Measurements from ENCODE around the gene CREBRF. TPM values are rescaled to one million over a fixed set of nuclear protein-coding genes. Genes with fewer than 3 reads are reported as not detected.
"Not testable (repeated sequence)": the region's sequence is repeated elsewhere in the genome, so short reads cannot be mapped to it uniquely, and the experiment has no call there.

CREBRF gene, protein sequence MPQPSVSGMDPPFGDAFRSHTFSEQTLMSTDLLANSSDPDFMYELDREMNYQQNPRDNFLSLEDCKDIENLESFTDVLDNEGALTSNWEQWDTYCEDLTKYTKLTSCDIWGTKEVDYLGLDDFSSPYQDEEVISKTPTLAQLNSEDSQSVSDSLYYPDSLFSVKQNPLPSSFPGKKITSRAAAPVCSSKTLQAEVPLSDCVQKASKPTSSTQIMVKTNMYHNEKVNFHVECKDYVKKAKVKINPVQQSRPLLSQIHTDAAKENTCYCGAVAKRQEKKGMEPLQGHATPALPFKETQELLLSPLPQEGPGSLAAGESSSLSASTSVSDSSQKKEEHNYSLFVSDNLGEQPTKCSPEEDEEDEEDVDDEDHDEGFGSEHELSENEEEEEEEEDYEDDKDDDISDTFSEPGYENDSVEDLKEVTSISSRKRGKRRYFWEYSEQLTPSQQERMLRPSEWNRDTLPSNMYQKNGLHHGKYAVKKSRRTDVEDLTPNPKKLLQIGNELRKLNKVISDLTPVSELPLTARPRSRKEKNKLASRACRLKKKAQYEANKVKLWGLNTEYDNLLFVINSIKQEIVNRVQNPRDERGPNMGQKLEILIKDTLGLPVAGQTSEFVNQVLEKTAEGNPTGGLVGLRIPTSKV
- 10 to 100 TPM; 24.2 to 25.4 TPM for total RNA-seq

DNA sequence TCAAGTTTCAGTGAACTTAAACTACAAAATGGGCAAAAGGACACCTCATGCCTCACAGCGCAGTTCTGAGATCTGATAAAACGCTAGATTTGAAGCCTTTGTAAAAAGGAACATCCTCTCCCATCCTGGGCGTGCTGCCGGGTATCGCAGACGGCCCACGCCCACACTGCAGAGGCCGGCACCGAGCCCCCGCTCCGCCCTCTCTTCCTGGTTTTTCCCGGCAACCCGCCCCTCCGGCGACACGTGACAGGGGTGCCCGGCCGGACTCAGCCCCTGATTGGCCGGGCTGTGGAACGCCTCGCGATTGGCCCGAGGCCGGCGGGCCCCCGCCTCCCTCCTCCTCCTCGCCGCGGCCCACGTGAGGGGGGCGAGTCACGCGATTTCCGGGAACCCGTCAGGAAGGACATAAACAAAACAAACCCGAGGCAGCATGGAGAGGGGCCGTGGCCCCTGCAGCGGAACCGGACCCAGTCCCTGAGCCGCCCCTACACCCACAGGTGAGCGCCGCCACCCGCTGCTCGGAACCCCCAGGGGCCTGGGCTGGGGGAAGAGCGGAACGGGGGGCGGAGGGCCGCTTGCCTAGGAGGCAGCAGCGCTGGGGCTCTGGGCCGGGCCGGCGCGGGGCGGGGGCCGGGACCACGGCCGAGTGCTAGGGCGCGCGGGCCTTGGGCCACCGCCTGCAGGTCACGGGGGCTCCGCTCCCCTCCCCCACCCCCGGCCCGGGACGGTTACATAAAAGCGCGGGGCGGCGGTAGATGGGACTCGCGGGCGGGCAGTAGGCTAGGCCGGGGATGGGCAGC lies at the start of gene CREBRF:
Gene CREBRF, plus strand, starts transcription at position 370 of the 800 bp plus-strand sequence. CDS start 24,424 bp downstream, outside the sequence.
- H3K27ac Mint-ChIP-seq = peak within 1 kb of the TSS; percentile 94
- peak within 1 kb of the TSS; percentile 93 for H3K4me3 Mint-ChIP-seq
- H3K36me3 Mint-ChIP-seq (ENCODE audit: low read depth) = peaks cover 3% of the 10 kb centered on the region
- peaks cover 6% of the 10 kb centered on the region for H3K27me3 Mint-ChIP-seq
- ChIA-PET POLR2A (interaction anchor here (1.0 to 4.0 kb wide), 10 partner anchors 10 to 97 kb away, joined by 3 to 60 read pairs (median 8); partner anchors contain the start of genes ATP6V0E1, BNIP1 and RPL26L1), CTCF (interaction anchor here (0.7 to 4.0 kb wide), 7 partner anchors 10 to 276 kb away, joined by 3 to 40 read pairs (median 5); partner anchors contain the start of genes ATP6V0E1 and BNIP1)
- H3K9me3 Mint-ChIP-seq = no peaks in the 10 kb centered on the region
- peaks cover 40% of the 10 kb centered on the region for H3K4me1 Mint-ChIP-seq
- peak; percentile 99 for DNase-seq

DNA sequence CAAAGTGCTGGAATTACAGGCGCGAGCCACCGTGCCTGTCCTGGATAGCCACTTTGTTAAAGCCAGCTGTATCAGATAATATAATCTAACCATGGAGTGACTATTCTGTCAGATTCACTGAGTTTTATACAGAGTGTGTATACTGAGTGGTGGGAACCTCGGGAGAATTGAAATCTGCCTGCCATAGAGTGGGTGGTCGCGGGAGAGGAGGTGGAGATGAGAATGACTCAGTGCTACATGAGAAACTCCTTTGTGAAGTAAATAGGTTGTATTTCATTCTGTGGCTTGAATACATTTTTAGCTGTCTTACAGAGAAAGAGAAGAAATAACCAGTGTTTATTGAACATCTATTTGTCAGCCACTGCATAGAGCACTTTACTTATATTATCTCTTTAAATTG lies 46.1 kb upstream of the CREBRF start:
- peaks cover 8% of the 10 kb centered on the region for H3K4me1 Mint-ChIP-seq
- no peak overlapping the region for H3K27ac Mint-ChIP-seq
- H3K27me3 Mint-ChIP-seq = no peaks in the 10 kb centered on the region
- H3K4me3 Mint-ChIP-seq = no peak overlapping the region
- ChIA-PET POLR2A (interaction anchor here (1.3 kb wide), 1 partner anchor 27 kb away, joined by 3 read pairs; the partner anchor contains the start of gene ATP6V0E1), CTCF (interaction anchor here (1.2 to 1.7 kb wide), 2 partner anchors 15 to 51 kb away, joined by 4 to 5 read pairs; partner anchors contain the start of gene RPL26L1)
- DNase-seq = no peak
- H3K9me3 Mint-ChIP-seq = no peaks in the 10 kb centered on the region
- H3K36me3 Mint-ChIP-seq (ENCODE audit: low read depth) = peaks cover 26% of the 10 kb centered on the region

DNA sequence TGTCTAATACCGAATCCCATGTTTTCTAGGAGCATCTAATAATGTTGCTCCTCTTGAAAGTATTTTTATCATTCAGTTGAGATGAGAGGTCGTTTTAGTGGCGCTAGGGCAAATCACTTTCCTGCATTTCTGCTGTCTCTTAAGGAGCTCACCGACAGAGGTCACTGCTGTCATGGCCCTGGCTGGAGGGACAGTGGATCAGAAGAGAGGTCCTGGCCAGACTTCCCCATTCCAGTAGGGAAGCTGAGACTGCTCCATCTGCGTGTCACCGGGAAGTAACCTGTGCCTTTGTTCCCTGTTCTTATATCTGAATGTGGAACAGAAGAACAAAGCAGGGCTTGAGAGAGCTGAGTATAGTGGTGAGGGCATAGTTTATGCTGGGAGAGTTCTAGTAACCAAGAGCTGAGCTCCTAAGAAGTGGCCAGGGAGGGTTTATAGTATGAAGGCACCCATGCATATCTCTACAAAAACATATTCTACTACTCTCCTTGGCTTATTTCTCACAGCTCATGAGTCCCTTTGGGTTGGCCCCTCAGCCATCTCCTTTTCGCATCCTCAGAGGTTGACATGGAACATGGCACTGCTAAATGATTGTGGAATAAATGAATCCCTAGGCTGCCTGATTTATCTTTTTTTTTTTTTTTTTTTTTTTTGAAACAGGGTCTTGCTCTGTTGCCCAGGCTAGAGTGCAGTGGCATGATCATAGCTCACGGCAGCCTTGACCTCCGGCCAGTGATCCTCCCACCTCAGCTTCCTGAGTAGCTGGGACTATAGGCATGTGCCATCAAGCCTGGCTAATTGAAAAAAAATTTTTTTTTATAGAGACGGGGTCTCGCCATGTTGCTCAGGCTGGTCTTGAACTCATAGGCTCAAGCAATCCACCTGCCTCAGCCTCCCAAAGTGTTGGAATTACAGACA lies 45.3 kb upstream of the CREBRF start:
- Mint-ChIP-seq H3K4me1 (peaks cover 8% of the 10 kb centered on the region), H3K36me3 (ENCODE audit: low read depth) (peaks cover 26% of the 10 kb centered on the region), H3K27ac (no peak overlapping the region), H3K4me3 (no peak overlapping the region), H3K27me3 (no peaks in the 10 kb centered on the region), H3K9me3 (no peaks in the 10 kb centered on the region)
- DNase-seq = no peak
- POLR2A ChIA-PET = interaction anchor here (1.3 kb wide), 1 partner anchor 27 kb away, joined by 3 read pairs; the partner anchor contains the start of gene ATP6V0E1
- CTCF ChIA-PET = interaction anchor here (0.7 to 1.2 kb wide), 4 partner anchors 17 to 846 kb away, joined by 3 to 5 read pairs (median 4); partner anchors contain the start of gene RPL26L1

DNA sequence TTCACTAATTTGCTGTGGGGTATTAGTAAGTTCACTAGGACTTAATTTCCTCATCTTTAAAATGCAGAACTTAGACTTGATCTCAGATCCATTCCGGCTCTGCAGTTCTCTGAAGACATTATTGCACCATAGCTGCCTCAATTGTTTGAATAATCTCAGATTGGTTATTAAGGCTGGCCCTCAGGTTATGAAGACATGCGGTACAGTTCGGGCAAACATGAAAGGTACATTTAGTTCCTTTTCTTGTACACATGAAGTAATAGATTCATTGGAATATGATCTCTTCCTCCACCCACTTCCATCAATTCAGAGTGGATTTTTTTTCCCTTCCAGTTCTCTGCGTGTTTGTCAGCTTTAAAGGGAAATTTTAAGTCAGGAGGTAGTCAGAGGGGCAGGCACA lies 44.6 kb upstream of the CREBRF start:
- no peak overlapping the region for H3K27ac Mint-ChIP-seq
- POLR2A ChIA-PET = interaction anchor here (2.5 kb wide), 1 partner anchor 28 kb away, joined by 6 read pairs; the partner anchor contains the start of gene ATP6V0E1
- no peak for DNase-seq
- peaks cover 25% of the 10 kb centered on the region for H3K36me3 Mint-ChIP-seq (ENCODE audit: low read depth)
- CTCF ChIA-PET = interaction anchor here (0.7 to 0.9 kb wide), 2 partner anchors 17 to 845 kb away, joined by 3 to 4 read pairs; no protein-coding TSS in a partner anchor
- no peak overlapping the region for H3K4me3 Mint-ChIP-seq
- H3K4me1 Mint-ChIP-seq = peaks cover 16% of the 10 kb centered on the region
- no peaks in the 10 kb centered on the region for H3K9me3 Mint-ChIP-seq
- no peaks in the 10 kb centered on the region for H3K27me3 Mint-ChIP-seq

DNA sequence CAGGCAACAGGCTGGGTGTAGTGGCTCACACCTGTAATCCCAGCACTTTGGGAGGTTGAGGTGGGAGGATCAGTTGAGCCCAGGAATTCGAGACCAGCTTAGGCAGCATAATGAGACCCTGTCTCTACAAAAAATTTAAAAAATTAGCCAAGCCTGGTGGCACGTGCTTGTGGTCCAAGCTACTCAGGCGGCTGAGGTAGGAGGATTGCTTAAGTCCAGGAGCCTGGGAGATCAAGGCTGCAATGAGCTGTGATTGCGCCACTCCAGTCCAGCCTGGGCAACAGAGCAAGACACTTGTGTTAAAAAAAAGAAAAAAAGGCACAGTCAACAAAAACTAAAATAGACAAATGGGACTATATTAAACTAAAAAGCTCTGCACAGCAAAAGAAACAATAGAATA lies 43.3 kb upstream of the CREBRF start:
- no peak overlapping the region for H3K27ac Mint-ChIP-seq
- H3K27me3 Mint-ChIP-seq = no peaks in the 10 kb centered on the region
- POLR2A ChIA-PET = interaction anchor here (0.6 to 2.5 kb wide), 2 partner anchors 29 to 38 kb away, joined by 3 to 6 read pairs; partner anchors contain the start of gene ATP6V0E1
- peaks cover 21% of the 10 kb centered on the region for H3K4me1 Mint-ChIP-seq
- CTCF ChIA-PET = no interaction called here
- H3K4me3 Mint-ChIP-seq = no peak overlapping the region
- H3K36me3 Mint-ChIP-seq (ENCODE audit: low read depth) = peaks cover 24% of the 10 kb centered on the region
- no peaks in the 10 kb centered on the region for H3K9me3 Mint-ChIP-seq
- DNase-seq = no peak

DNA sequence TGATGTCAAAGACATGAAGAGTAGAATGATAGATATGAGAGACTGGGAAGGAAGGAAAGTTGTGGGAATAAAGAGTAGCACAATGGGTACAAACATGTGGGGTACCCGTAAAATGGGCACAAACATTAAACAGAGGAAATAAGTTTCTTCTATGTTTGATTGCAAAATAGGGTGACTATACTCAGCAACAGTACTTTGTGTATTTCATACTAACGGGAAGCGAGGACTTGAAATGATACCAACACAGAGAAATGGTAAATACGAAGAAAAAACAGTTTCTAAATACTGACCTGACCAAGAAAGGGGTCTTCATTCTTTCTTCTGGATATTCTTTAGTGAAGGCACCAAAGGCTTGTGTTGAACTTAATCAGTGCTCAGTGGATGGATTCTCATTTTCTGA lies 41.5 kb upstream of the CREBRF start:
- H3K9me3 Mint-ChIP-seq = no peaks in the 10 kb centered on the region
- H3K36me3 Mint-ChIP-seq (ENCODE audit: low read depth) = peaks cover 27% of the 10 kb centered on the region
- POLR2A ChIA-PET = interaction anchor here (1.0 to 2.3 kb wide), 2 partner anchors 13 to 31 kb away, joined by 3 to 10 read pairs; partner anchors contain the start of gene ATP6V0E1
- peaks cover 22% of the 10 kb centered on the region for H3K4me1 Mint-ChIP-seq
- no peak overlapping the region for H3K27ac Mint-ChIP-seq
- H3K4me3 Mint-ChIP-seq = no peak overlapping the region
- no peak for DNase-seq
- CTCF ChIA-PET = interaction anchor here (0.6 kb wide), 1 partner anchor 55 kb away, joined by 3 read pairs; no protein-coding TSS in a partner anchor
- no peaks in the 10 kb centered on the region for H3K27me3 Mint-ChIP-seq

DNA sequence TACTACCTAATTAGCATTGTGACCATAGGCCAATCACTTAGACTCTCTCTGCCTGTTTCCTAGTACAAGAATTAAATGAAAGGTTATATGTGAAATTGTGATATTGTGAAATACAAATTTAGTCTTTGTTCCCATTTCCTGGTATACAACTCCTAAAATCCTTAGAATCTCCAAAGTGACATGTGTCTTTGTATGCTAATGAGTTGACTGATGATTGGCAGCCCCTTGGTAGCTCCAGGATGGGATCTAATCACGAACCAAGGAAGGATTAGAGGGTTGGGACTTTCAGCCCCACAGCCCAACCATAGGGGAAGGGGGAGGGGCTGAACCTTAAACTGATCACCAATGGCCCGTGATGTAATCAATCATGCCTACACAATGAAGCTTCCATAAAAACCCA lies 41.0 kb upstream of the CREBRF start:
- ChIA-PET CTCF (no interaction called here), POLR2A (interaction anchor here (1.0 to 2.3 kb wide), 2 partner anchors 13 to 31 kb away, joined by 3 to 10 read pairs; partner anchors contain the start of gene ATP6V0E1)
- H3K4me3 Mint-ChIP-seq = no peak overlapping the region
- peaks cover 32% of the 10 kb centered on the region for H3K36me3 Mint-ChIP-seq (ENCODE audit: low read depth)
- H3K27me3 Mint-ChIP-seq = no peaks in the 10 kb centered on the region
- no peak for DNase-seq
- H3K27ac Mint-ChIP-seq = no peak overlapping the region
- peaks cover 19% of the 10 kb centered on the region for H3K4me1 Mint-ChIP-seq
- no peaks in the 10 kb centered on the region for H3K9me3 Mint-ChIP-seq

- Mint-ChIP-seq H3K4me3 (no peak overlapping the region), H3K36me3 (ENCODE audit: low read depth) (peaks cover 32% of the 10 kb centered on the region), H3K27me3 (no peaks in the 10 kb centered on the region), H3K9me3 (no peaks in the 10 kb centered on the region), H3K27ac (peak overlapping the region; percentile 10), H3K4me1 (peaks cover 19% of the 10 kb centered on the region)
- POLR2A ChIA-PET = interaction anchor here (2.3 kb wide), 1 partner anchor 32 kb away, joined by 10 read pairs; the partner anchor contains the start of gene ATP6V0E1
- DNase-seq = no peak
- CTCF ChIA-PET = interaction anchor here (1.6 kb wide), 1 partner anchor 10 kb away, joined by 3 read pairs; no protein-coding TSS in a partner anchor
These were observed 40.3 kb upstream of the CREBRF start for GRCh38 chr5:173015598-173016455.

- Mint-ChIP-seq H3K9me3 (no peaks in the 10 kb centered on the region), H3K27ac (no peak overlapping the region), H3K36me3 (ENCODE audit: low read depth) (peaks cover 37% of the 10 kb centered on the region), H3K4me1 (peaks cover 19% of the 10 kb centered on the region), H3K27me3 (no peaks in the 10 kb centered on the region), H3K4me3 (no peak overlapping the region)
- CTCF ChIA-PET = interaction anchor here (1.6 kb wide), 1 partner anchor 9 kb away, joined by 3 read pairs; no protein-coding TSS in a partner anchor
- no peak for DNase-seq
- POLR2A ChIA-PET = interaction anchor here (2.3 kb wide), 1 partner anchor 33 kb away, joined by 10 read pairs; the partner anchor contains the start of gene ATP6V0E1
These were observed 39.5 kb upstream of the CREBRF start for GRCh38 chr5:173016598-173017046.

DNA sequence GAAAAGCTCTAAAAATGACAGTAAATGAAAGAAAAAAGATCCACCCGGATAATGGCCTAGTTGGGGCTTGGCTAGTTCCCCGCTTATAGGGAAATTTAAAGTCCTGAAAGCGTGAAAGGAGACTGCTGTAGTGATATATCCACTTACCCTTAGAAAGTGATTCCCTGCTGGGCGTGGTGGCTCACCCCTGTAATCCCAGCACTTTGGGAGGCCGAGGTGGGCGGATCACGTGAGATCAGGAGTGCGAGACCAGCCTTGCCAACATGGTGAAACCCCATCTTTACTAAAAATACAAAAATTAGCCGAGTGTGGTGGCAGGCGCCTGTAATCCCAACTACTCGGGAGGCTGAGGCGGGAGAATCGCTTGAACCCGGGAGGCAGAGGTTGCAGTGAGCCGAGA lies 39.1 kb upstream of the CREBRF start:
- not testable (repeated sequence) for H3K27ac Mint-ChIP-seq, H3K4me3 Mint-ChIP-seq, H3K9me3 Mint-ChIP-seq, H3K27me3 Mint-ChIP-seq, DNase-seq
- CTCF ChIA-PET = interaction anchor here (1.6 kb wide), 1 partner anchor 9 kb away, joined by 3 read pairs; no protein-coding TSS in a partner anchor
- H3K4me1 Mint-ChIP-seq = peaks cover 19% of the 10 kb centered on the region
- POLR2A ChIA-PET = interaction anchor here (2.3 kb wide), 1 partner anchor 33 kb away, joined by 10 read pairs; the partner anchor contains the start of gene ATP6V0E1
- H3K36me3 Mint-ChIP-seq (ENCODE audit: low read depth) = peaks cover 37% of the 10 kb centered on the region

Data from activated CD4-positive, alpha-beta memory T cell treated with anti-CD3 and anti-CD28 coated beads, Interleukin-2, amount 10 ng/mL, durations not matched to agents 7 days and 5 days (primary cell).